HUES48 (cell line): ENCODE results near the gene ECSCR.
"Not testable (repeated sequence)": the region's sequence is repeated elsewhere in the genome, so short reads cannot be mapped to it uniquely, and the experiment has no call there.

Experiments used
- H3K27ac ChIP-seq: one replicate; pipeline ENCODE4 v1.7.0; 2013; ENCODE audit warnings: low read depth, low read length, inconsistent platforms
- H3K27me3 ChIP-seq: 2 replicates; pipeline ENCODE4 v1.6.1; 2013; ENCODE audit warnings: mild to moderate bottlenecking, low read length; ENCODE audit not compliant: control insufficient read depth, insufficient read depth
- H3K36me3 ChIP-seq: 2 replicates; pipeline ENCODE4 v1.6.1; 2013; ENCODE audit warnings: low read length; ENCODE audit not compliant: control insufficient read depth, insufficient read depth
- H3K4me1 ChIP-seq: 2 replicates; pipeline ENCODE4 v1.6.1; 2013; ENCODE audit warnings: mild to moderate bottlenecking, low read length; ENCODE audit not compliant: control insufficient read depth, insufficient read depth
- H3K4me3 ChIP-seq: 2 replicates; pipeline ENCODE4 v1.5.1; 2013; ENCODE audit warnings: mild to moderate bottlenecking, low read depth, low read length
- H3K9ac ChIP-seq: 2 replicates; pipeline ENCODE4 v1.6.1; 2013; ENCODE audit warnings: mild to moderate bottlenecking, low read depth, low read length, moderate library complexity
- H3K9me3 ChIP-seq: 2 replicates; pipeline ENCODE4 v1.6.1; 2013; ENCODE audit warnings: low read length; ENCODE audit not compliant: control insufficient read depth, insufficient read depth

ECSCR gene

GRCh38 chr5:139440416-139440815, 22.1 kb downstream of the ECSCR start:
- peaks cover 16% of the 10 kb centered on the region for H3K36me3 ChIP-seq
- not testable (repeated sequence) for H3K27me3 ChIP-seq, H3K27ac ChIP-seq, H3K9ac ChIP-seq, H3K4me1 ChIP-seq, H3K9me3 ChIP-seq, H3K4me3 ChIP-seq

- Histone ChIP-seq H3K4me1 (peaks cover 8% of the 10 kb centered on the region), H3K27me3 (no peaks in the 10 kb centered on the region), H3K36me3 (peaks cover 22% of the 10 kb centered on the region), H3K9ac (peak within 1 kb of the TSS; percentile 89), H3K9me3 (no peaks in the 10 kb centered on the region), H3K4me3 (peak within 1 kb of the TSS; percentile 90), H3K27ac (peak within 1 kb of the TSS; percentile 90)
Observed at GRCh38 chr5:139439013-139439903, 23.3 kb downstream of the ECSCR start, which contains the start of gene DNAJC18. Gene DNAJC18 (minus strand): TSS chr5:139439525. CDS start chr5:139439445, 80 bp downstream.

GRCh38 chr5:139438707-139439012, 23.9 kb downstream of the ECSCR start:
- Histone ChIP-seq H3K36me3 (peaks cover 27% of the 10 kb centered on the region), H3K27me3 (no peaks in the 10 kb centered on the region), H3K27ac (no peak overlapping the region), H3K4me1 (peaks cover 8% of the 10 kb centered on the region), H3K9ac (no peak overlapping the region), H3K4me3 (peak overlapping the region; percentile 90), H3K9me3 (no peaks in the 10 kb centered on the region)

DNA sequence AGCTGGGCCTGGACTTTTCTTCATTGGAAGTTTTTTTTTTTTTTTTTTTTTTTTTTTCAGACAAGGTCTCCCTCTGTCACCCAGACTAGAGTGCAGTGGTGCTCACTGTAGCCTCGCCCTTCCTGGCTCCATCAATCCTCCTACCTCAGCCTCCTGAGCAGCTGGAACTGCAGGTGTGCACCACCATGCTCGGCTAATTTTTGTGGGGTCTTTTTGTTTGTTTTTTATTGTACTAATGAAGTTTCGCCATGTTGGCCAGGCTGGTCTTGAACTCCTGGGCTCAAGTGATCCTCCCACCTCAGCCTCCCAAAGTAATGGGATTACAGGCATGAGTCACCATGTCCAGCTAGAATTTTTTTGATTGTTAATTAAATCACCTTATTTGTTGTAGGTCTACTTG, 26.9 kb downstream of the ECSCR start:
- H3K9ac ChIP-seq: no peak overlapping the region
- H3K9me3 ChIP-seq: no peaks in the 10 kb centered on the region
- H3K4me3 ChIP-seq: no peak overlapping the region
- H3K4me1 ChIP-seq: peaks cover 8% of the 10 kb centered on the region
- no peak overlapping the region for H3K27ac ChIP-seq
- H3K27me3 ChIP-seq: no peaks in the 10 kb centered on the region
- peaks cover 43% of the 10 kb centered on the region for H3K36me3 ChIP-seq

- no peaks in the 10 kb centered on the region for H3K4me1 ChIP-seq
- no peak overlapping the region for H3K4me3 ChIP-seq
- no peaks in the 10 kb centered on the region for H3K9me3 ChIP-seq
- no peak overlapping the region for H3K27ac ChIP-seq
- no peaks in the 10 kb centered on the region for H3K27me3 ChIP-seq
- H3K9ac ChIP-seq: no peak overlapping the region
- H3K36me3 ChIP-seq: peaks cover 64% of the 10 kb centered on the region
Observed at GRCh38 chr5:139431706-139432105, 30.8 kb downstream of the ECSCR start.

- Histone ChIP-seq H3K9me3 (no peaks in the 10 kb centered on the region), H3K9ac (no peak overlapping the region), H3K27ac (no peak overlapping the region), H3K36me3 (peaks cover 67% of the 10 kb centered on the region), H3K27me3 (no peaks in the 10 kb centered on the region), H3K4me3 (no peak overlapping the region), H3K4me1 (no peaks in the 10 kb centered on the region)
Observed at GRCh38 chr5:139430015-139430414, 32.5 kb downstream of the ECSCR start.

DNA sequence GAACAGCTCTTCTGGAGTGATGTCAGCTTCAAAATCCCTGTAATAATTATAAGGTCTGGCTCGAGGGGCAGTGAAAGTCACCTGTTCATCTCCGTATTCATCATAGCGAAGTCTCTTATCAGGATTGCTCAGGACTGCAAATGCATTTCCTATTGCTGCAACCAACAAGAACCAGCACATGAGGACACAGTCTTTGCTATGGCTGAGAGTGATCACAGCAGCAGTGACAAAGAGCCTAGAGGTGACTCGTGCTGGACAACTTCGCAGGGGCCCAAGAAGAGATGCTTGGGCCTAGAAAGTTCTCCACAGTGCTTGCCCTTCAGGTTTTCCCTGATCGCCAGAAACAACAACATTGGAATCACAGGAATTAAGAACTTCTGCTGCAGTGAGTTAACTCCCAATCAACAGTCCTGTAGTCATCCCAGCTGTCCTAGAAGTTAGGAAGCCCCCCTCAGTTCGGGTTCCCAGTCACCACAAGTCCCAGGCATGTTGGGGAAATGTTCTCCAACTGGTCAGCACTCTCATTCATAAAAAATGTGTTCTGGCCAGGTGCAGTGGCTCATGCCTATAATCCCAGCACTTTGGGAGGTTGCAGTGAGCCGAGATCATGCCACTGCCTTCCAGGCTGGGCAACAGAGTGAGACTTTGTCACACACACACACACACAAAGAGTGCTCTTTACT, 36.2 kb downstream of the ECSCR start:
- peaks cover 62% of the 10 kb centered on the region for H3K36me3 ChIP-seq
- no peak overlapping the region for H3K4me3 ChIP-seq
- no peak overlapping the region for H3K9ac ChIP-seq

GRCh38 chr5:139425497-139425896, 37.0 kb downstream of the ECSCR start:
- H3K27ac ChIP-seq: no peak overlapping the region

More for the DNA sequence above, 36.2 kb downstream of the ECSCR start:
- no peaks in the 10 kb centered on the region for H3K4me1 ChIP-seq
- H3K27ac ChIP-seq: no peak overlapping the region
- H3K9me3 ChIP-seq: no peaks in the 10 kb centered on the region
- H3K27me3 ChIP-seq: no peaks in the 10 kb centered on the region

DNA sequence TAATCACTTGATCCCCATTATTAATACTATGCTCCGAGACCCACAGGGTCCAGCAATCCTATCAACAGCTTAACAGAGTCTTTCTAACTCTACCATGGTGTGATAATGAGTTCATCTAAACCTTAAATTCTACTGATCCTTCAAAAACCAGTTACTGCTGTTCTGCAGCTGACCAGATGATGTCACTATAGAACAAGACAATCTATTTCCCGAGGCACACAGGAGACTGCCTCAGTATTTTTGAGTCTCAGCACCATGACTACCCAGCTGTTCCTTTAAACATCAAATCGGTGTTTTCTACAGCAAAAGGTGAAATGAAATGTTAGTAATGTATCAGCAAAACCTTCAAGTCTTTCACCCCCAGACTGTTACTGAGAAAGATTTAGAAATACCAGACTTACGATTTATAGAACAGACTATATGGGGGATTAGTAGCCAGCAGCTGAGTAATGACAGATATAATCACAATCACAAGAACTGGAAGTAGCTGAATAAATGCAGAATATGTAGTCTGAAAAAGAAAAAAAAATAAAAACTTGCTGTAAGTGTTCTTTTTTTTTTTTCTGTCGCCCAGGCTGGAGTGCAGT, 40.1 kb downstream of the ECSCR start:
- Histone ChIP-seq H3K9ac (no peak overlapping the region), H3K36me3 (peaks cover 69% of the 10 kb centered on the region), H3K4me1 (peaks cover 14% of the 10 kb centered on the region), H3K27ac (no peak overlapping the region), H3K9me3 (no peaks in the 10 kb centered on the region), H3K27me3 (no peaks in the 10 kb centered on the region), H3K4me3 (no peak overlapping the region)

More at GRCh38 chr5:139425497-139425896, 37.0 kb downstream of the ECSCR start:
- H3K9ac ChIP-seq: no peak overlapping the region
- peaks cover 65% of the 10 kb centered on the region for H3K36me3 ChIP-seq
- 0 out of 2 replicates have a peak, but pooled peaks cover under 1% of the 10 kb centered on the region for H3K4me1 ChIP-seq
- H3K4me3 ChIP-seq: no peak overlapping the region
- no peaks in the 10 kb centered on the region for H3K27me3 ChIP-seq
- H3K9me3 ChIP-seq: no peaks in the 10 kb centered on the region

DNA sequence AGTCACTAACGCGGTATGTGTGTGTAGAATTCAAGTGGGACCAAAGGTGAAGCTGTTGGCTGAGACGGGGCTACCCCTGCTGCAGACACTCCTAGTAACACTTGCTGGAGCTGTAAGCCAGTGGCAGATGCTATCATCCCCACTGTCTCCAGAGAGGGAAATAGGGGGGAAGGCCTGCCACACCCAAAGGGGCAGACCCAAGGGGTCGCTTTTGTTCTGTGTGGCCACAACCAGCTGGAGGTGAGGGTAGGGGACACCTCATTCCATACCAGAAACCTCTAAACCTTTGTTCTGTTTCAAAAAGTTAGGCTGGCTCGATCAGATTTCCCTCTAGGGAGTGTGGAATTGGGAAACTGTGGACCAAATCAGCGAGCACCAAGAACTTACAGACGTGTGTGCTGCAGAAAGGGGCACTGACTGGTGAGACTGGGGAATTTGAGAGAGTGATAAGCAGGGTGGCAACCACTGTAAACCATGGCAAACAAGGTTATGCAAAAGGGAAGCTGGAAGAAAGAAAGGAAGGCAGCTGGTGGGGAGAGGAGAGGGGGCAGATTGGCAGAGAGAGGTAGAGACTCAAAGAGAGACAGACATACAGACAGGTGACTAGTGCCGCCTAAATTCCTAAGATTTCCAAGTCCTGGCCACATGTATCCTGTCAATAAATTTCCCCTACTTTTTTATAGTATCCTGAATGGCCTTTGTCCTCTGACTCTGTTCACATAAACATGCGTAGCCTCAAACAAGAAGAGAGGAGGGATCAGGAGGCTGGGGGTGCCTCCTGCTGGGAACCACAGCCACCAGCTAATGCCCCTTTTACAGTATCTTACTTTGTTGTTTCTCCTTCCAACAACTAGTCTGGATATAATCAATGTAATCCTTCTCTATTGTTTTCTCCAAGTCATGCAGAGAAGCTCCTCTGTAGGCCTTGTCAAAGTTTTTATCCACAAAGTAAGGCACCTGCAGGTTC, 43.0 kb downstream of the ECSCR start:
- peak overlapping the region; percentile 34 for H3K27ac ChIP-seq
- H3K27me3 ChIP-seq: no peaks in the 10 kb centered on the region
- peaks cover 58% of the 10 kb centered on the region for H3K36me3 ChIP-seq
- peaks cover 14% of the 10 kb centered on the region for H3K4me1 ChIP-seq
- H3K4me3 ChIP-seq: no peak overlapping the region
- H3K9ac ChIP-seq: no peak overlapping the region
- no peaks in the 10 kb centered on the region for H3K9me3 ChIP-seq
